Upper lobe of left lung (tissue), 4 donors: ENCODE data around the gene SPATA20.

Source experiments
- CTCF ChIP-seq, 6 experiments: fragments of 450-650 bp in 4 of 6; fragments of 200-600 bp in 2 of 6; sonication (generic) in 2 of 6; IDR thresholded peaks; one replicate each; pipeline ENCODE4 v1.5.1; 2016 to 2019; ENCODE audit warnings: antibody characterized with exemption in 6 of 6
- POLR2AphosphoS5 ChIP-seq, 2 donors: sonication (generic); formaldehyde crosslinking; IDR thresholded peaks; one replicate each; pipeline ENCODE4 v1.5.1; 2017; ENCODE audit warnings: antibody characterized with exemption in 2 of 2

GRCh38 chr17:50523208-50523607 lies 23.8 kb upstream of the SPATA20 start:
- no peak for TF ChIP-seq CTCF (IDR thresholded peaks at IDR 0.05)
- no peak for TF ChIP-seq POLR2AphosphoS5 (IDR thresholded peaks at IDR 0.05)
